Heart left ventricle (tissue), 13 donors: ENCODE data around the gene CTNNA3.
"Not testable (repeated sequence)": the region's sequence is repeated elsewhere in the genome, so short reads cannot be mapped to it uniquely, and the experiment has no call there.

ENCODE experiments used
- CTCF ChIP-seq, 12 donors: fragments of 200-600 bp; sonication (generic) in 4 of 12; IDR thresholded peaks; one replicate each; pipeline versions ENCODE4 v1.5.0 to v1.8.0; 2018 to 2022; ENCODE audit warnings: antibody characterized with exemption in 12 of 12, mild to moderate bottlenecking in 5 of 12
- POLR2A ChIP-seq, 2 donors: fragments of 450-650 bp; IDR thresholded peaks; one replicate each; pipeline ENCODE4 v1.6.1; 2017; ENCODE audit warnings: antibody characterized with exemption in 2 of 2, mild to moderate bottlenecking in 2 of 2, moderate library complexity in 2 of 2
- donor health status: ischemic (EF 13 %, LVEDD 7.1; RV severe dilation, severe dysfunction).
- donor health status: DM: no; HTN: yes; CAD: no.
- donor health status: DM: no; HTN: no; CAD: no.
- donor health status: ischemic (EF 25% LVEDD 6.9; RV normal size, moderate dysfunction).
- donor health status: ischemic (EF 25% LVEDD 5.7; RV mildly dilated, moderate dysfunction).
- donor health status: ischemic (EF 35%, LVEDD 5.7; RV mildly dilated, moderate dysfunction).
- donor health status: nonischemic (EF 11% LVEDD 7.7; RV severe dilation, severe dysfunction).
- donor health status: DM: yes; HTN: yes; CAD: no.
- donor health status: PGD.
- donor health status: ischemic (EF 29% LVEDD 5.4; RV normal size, mild dysfunction).
- donor health status: nonischemic (EF 23%, LVEDD 6.1; RV moderate dilation, normal function).

- not testable (repeated sequence) for TF ChIP-seq CTCF, POLR2A (IDR thresholded peaks at IDR 0.05)
These were observed 137.7 kb downstream of the CTNNA3 start for GRCh38 chr10:67558311-67558710.
